AG09319 (cell line): ENCODE results near the gene PARD3B.

Experiments
- DNase-seq: peaks from one replicate; pipeline ENCODE4 v3.0.0-alpha.2; 2010; ENCODE audit warnings: low read depth; ENCODE audit errors: extremely low read depth
- TF ChIP-seq, protein P1 (sequence below): IDR thresholded peaks from 2 replicates; pipeline ENCODE4 v1.5.1; 2011; ENCODE audit warnings: low read depth, mild to moderate bottlenecking, inconsistent platforms, low read length, moderate library complexity

Gene PARD3B

DNA sequence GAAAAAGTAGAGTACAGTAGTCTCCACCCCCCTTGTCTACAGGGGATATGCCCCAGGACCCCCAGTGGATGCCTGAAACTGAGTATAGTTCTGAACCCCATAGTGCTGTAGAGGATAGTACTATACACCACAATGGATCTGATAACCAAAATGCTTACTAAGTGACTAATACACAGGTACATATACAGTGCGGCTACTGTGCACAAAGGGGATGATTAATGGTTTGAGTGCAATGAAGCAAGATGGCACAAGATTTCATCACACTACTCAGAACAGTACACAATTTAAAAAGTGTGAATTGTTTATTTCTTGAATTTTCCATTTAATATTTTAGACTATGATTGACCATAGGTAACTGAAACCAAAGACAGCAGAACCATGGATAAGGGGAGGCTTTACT is 690.2 kb downstream of the PARD3B start:
- no peak for DNase-seq
- TF ChIP-seq, protein P1, sequence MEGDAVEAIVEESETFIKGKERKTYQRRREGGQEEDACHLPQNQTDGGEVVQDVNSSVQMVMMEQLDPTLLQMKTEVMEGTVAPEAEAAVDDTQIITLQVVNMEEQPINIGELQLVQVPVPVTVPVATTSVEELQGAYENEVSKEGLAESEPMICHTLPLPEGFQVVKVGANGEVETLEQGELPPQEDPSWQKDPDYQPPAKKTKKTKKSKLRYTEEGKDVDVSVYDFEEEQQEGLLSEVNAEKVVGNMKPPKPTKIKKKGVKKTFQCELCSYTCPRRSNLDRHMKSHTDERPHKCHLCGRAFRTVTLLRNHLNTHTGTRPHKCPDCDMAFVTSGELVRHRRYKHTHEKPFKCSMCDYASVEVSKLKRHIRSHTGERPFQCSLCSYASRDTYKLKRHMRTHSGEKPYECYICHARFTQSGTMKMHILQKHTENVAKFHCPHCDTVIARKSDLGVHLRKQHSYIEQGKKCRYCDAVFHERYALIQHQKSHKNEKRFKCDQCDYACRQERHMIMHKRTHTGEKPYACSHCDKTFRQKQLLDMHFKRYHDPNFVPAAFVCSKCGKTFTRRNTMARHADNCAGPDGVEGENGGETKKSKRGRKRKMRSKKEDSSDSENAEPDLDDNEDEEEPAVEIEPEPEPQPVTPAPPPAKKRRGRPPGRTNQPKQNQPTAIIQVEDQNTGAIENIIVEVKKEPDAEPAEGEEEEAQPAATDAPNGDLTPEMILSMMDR = no peak

DNA sequence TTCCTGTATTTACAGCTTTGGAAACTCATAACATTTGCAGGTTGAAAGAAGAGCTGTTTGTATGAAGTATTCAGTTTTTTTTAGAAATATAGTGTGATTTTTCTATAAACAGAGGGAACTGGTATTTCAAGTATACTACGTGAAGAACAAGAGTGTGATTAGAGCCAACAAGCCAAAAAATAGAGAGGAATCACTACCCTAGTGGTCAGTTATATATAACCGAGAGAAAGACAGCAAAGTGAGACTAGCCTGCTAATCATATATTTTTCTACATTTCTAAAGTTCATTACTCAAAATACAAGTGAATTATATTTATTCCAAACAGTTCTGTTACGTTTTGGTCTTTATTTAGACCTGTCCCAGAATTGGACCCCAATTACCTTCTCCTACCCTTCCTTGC is 692.2 kb downstream of the PARD3B start:
- TF ChIP-seq, protein P1 = no peak
- no peak for DNase-seq

DNA sequence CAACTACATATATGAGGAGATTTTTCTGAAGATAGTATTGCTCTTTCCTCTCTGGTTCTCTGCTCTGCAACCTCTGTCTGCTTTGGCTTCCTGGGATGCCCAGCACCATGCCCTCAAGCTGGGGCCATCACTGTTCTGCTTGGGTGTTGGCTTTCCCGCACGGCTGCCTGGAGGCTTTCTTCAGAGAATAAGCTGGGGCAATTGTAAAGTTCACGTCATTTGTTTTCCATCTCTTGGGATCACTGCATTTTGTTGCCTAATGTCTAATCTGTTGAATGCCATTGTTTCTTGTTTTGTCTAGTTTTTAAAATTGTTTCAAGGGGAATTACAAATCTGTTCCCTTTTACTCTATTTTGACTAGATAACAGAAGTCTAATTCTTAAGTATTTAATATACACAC is 699.7 kb downstream of the PARD3B start:
- TF ChIP-seq, protein P1 = no peak
- no peak for DNase-seq

DNA sequence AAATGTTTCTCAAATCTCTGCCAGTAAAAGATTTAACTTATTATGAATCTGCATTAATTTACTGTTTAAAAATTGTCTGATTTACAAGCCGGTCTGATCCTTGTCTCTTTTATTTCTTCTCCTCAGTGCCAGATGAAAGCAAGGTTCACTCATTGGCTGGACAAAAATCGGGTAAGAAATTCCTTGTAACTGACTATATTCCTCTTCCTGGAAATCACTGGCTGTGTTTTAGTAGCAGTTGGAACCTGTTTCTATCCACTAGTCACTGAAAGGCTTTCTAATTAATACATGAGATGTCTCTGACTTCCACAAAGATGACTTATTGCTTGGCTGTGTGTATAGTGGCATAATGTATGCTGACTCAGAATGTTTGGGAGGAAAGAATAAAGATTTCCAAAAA is 700.4 kb downstream of the PARD3B start:
- DNase-seq = no peak
- TF ChIP-seq, protein P1 = no peak

DNA sequence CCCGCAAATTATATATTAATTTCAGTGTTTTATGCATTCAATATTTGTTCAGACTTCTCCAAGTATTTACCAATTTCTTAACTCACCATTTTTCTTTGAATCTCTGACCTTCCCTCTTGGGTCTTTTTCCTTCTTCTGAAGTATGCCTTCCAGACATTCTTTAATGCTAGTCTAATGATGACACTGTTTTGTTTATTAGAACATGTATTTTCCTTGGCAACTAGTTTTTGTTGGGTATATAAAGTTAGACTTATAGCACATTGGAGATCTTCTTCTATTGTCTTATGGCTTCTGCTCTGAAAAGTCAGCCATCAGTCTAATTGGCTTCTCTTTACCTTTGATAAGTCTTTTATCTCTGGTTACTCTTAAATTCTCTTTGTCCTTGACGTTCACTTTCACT is 713.8 kb downstream of the PARD3B start:
- TF ChIP-seq, protein P1 = no peak
- DNase-seq = no peak

DNA sequence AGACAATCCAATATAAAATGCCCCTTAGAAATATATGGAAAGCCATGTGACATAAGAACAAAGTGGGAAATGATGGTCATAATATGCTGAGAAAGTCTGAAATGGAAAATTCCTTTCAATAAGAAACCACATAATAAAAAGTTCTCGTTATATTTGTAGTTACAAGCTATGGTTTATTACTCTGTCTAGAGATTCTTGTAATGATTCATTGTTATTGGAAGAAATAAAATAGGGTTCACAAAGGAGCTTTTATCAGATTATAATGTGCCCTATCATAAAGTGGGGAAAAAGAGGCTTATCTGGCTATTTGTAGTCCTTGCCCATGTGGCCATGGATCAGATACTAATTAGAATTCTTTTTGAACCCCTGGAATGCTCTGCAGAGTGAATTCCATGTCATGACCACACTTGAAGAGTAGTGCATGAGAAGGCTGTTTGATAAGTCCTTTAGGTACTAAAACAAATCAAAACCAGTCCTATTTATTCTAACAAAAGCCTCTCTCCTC is 716.3 kb downstream of the PARD3B start:
- TF ChIP-seq, protein P1 = no peak
- no peak for DNase-seq

DNA sequence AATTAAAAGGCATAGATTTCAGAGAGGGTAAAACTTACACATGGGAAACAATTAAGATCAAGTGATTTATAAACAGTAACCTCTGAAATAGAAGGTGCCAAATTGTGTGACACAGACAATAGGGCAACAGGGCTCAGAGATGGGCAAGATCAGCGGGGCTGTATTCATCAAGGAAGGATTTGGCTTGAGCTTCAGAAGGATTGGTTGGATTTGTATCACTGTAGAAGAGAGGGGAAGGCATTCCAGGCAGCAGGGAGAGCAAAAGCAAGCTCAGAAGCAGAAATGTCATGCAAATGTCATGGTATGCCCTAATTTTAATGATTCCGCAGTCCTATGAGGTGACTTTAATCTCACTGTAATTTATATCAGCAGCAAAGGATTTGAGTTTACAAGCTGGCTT is 722.0 kb downstream of the PARD3B start:
- no peak for DNase-seq
- TF ChIP-seq, protein P1 = no peak
